A673 (cell line): ENCODE data around the gene RUSF1.

Source experiments
- EZH2 ChIP-seq: fragments of 200-600 bp; sonication (generic); IDR thresholded peaks from 2 replicates; pipeline ENCODE4 v1.6.1; 2017; ENCODE audit warnings: borderline replicate concordance, low read depth, mild to moderate bottlenecking, mixed read lengths, antibody characterized with exemption, low read length; ENCODE audit not compliant: poor library complexity, severe bottlenecking
- TF ChIP-seq, protein P1 (sequence below): fragments of 300-800, 200-600 bp; sonication (generic); conservative IDR thresholded peaks from 2 replicates; pipeline ENCODE4 v1.5.1; 2017; ENCODE audit warnings: low read depth, mild to moderate bottlenecking, antibody characterized with exemption, low read length, moderate library complexity, mixed read lengths

DNA sequence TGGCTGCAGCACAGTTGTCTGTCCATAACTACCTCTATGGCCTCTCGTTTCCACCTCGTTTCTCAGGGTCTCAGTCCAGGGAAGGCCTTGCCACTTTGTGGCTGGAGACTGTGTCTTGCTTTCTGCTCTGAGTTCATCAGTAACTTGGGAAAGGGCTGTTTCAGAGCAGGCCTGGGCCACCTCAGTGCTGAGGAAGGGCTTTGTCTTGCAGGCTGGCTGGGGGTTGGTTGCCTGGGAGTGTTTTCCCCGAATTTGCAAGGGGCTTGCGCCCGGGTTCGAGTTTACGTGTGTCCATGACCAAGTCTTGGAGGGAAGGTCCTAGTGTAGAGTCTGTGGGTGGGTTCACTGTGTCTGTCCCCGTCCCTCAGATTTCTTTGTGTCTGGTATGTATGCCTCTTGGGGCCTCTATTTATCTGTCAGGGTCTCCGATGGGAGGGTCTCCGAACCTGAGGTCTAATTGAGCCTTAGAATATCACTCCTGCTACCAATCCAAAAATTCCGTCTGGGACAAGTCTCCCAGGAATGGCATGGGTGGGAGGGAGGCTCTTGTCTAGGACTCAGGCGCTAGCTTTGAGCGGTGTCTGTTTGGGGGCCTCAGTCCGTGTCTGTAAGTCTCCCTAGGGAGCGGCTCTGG lies 36.8 kb downstream of the RUSF1 start:
- TF ChIP-seq EZH2: no peak
- TF ChIP-seq, protein P1, sequence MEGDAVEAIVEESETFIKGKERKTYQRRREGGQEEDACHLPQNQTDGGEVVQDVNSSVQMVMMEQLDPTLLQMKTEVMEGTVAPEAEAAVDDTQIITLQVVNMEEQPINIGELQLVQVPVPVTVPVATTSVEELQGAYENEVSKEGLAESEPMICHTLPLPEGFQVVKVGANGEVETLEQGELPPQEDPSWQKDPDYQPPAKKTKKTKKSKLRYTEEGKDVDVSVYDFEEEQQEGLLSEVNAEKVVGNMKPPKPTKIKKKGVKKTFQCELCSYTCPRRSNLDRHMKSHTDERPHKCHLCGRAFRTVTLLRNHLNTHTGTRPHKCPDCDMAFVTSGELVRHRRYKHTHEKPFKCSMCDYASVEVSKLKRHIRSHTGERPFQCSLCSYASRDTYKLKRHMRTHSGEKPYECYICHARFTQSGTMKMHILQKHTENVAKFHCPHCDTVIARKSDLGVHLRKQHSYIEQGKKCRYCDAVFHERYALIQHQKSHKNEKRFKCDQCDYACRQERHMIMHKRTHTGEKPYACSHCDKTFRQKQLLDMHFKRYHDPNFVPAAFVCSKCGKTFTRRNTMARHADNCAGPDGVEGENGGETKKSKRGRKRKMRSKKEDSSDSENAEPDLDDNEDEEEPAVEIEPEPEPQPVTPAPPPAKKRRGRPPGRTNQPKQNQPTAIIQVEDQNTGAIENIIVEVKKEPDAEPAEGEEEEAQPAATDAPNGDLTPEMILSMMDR: no peak
